H9 (cell line): ENCODE measurements around the gene POMGNT2. TPM values are rescaled to one million over a fixed set of nuclear protein-coding genes. Genes with fewer than 3 reads are reported as not detected.
A peak's percentile ranks its signal among the peaks of the same experiment; 100 is the strongest.

Experiments used
- DNase-seq: peaks from one replicate; pipeline ENCODE4 v3.0.0-alpha.2; 2017
- H2AFZ ChIP-seq: one replicate; pipeline ENCODE4 v1.6.1; 2013; ENCODE audit warnings: mild to moderate bottlenecking, low read length, control low read depth, moderate library complexity
- H2AK5ac ChIP-seq: 2 replicates; pipeline ENCODE4 v1.6.1; 2013; ENCODE audit warnings: low read length, control low read depth, mixed read lengths; ENCODE audit not compliant: insufficient read length
- H2BK120ac ChIP-seq: one replicate; pipeline ENCODE4 v1.6.1; 2013; ENCODE audit warnings: low read depth, mild to moderate bottlenecking, low read length, control low read depth, inconsistent platforms; ENCODE audit not compliant: poor library complexity, severe bottlenecking
- H2BK12ac ChIP-seq: 2 replicates; pipeline ENCODE4 v1.6.1; 2013; ENCODE audit warnings: low read length, control low read depth, mixed read lengths, low read depth; ENCODE audit not compliant: insufficient read length
- H2BK15ac ChIP-seq: 2 replicates; pipeline ENCODE4 v1.6.1; 2013; ENCODE audit warnings: low read depth, low read length, control low read depth
- H2BK20ac ChIP-seq: one replicate; pipeline ENCODE4 v1.6.1; 2013; ENCODE audit warnings: low read depth, mild to moderate bottlenecking, low read length, control low read depth, inconsistent platforms; ENCODE audit not compliant: poor library complexity, severe bottlenecking
- H2BK5ac ChIP-seq: 2 replicates; pipeline ENCODE4 v1.6.1; 2013; ENCODE audit warnings: low read length, control low read depth, mixed read lengths; ENCODE audit not compliant: insufficient read length
- H3K14ac ChIP-seq: 2 replicates; pipeline ENCODE4 v1.6.1; 2013; ENCODE audit warnings: low read length, control low read depth; ENCODE audit not compliant: insufficient read depth
- H3K18ac ChIP-seq: 2 replicates; pipeline ENCODE4 v1.6.1; 2013; ENCODE audit warnings: low read depth, mild to moderate bottlenecking, mixed read lengths, low read length, control low read depth; ENCODE audit not compliant: insufficient read length
- H3K23ac ChIP-seq: 2 replicates; pipeline ENCODE4 v1.6.1; 2013; ENCODE audit warnings: low read length, control low read depth, mixed read lengths, low read depth; ENCODE audit not compliant: insufficient read length
- H3K23me2 ChIP-seq: 2 replicates; pipeline ENCODE4 v1.6.1; 2013; ENCODE audit warnings: low read depth, mild to moderate bottlenecking, mixed read lengths, low read length, control low read depth; ENCODE audit not compliant: insufficient read length, poor library complexity, severe bottlenecking
- H3K27ac ChIP-seq: 2 replicates; pipeline ENCODE4 v1.5.1; 2013; ENCODE audit warnings: low read length, control low read depth, mixed read lengths, low read depth; ENCODE audit not compliant: insufficient read length
- H3K27me3 ChIP-seq: 2 replicates; pipeline ENCODE4 v1.6.1; 2013; ENCODE audit warnings: low read length, control low read depth, inconsistent platforms; ENCODE audit not compliant: insufficient read depth
- H3K4ac ChIP-seq: 2 replicates; pipeline ENCODE4 v1.6.1; 2013; ENCODE audit warnings: low read depth, mild to moderate bottlenecking, control low read depth, inconsistent platforms, low read length, moderate library complexity
- H3K4me1 ChIP-seq: 2 replicates; pipeline ENCODE4 v1.6.1; 2013; ENCODE audit warnings: low read length, control low read depth, inconsistent platforms; ENCODE audit not compliant: insufficient read depth
- H3K4me2 ChIP-seq: 2 replicates; pipeline ENCODE4 v1.6.1; 2013; ENCODE audit warnings: low read length, control low read depth, mixed read lengths; ENCODE audit not compliant: insufficient read length, insufficient read depth
- H3K56ac ChIP-seq: 2 replicates; pipeline ENCODE4 v1.6.1; 2013; ENCODE audit warnings: low read depth, mild to moderate bottlenecking, mixed read lengths, low read length, control low read depth; ENCODE audit not compliant: insufficient read length
- H3K79me1 ChIP-seq: 2 replicates; pipeline ENCODE4 v1.6.1; 2013; ENCODE audit warnings: low read depth, mild to moderate bottlenecking, moderate library complexity, low read length, control low read depth, inconsistent platforms; ENCODE audit not compliant: insufficient read depth, poor library complexity, severe bottlenecking
- H3K79me2 ChIP-seq: 2 replicates; pipeline ENCODE4 v1.6.1; 2013; ENCODE audit warnings: low read length, control low read depth, inconsistent platforms; ENCODE audit not compliant: insufficient read depth
- H3K9ac ChIP-seq: 2 replicates; pipeline ENCODE4 v1.6.1; 2013; ENCODE audit warnings: low read length, control low read depth, mixed read lengths; ENCODE audit not compliant: insufficient read length; ENCODE audit errors: extremely low read depth
- H3K9me3 ChIP-seq: one replicate; pipeline ENCODE4 v1.6.1; 2013; ENCODE audit warnings: low read depth, low read length, inconsistent platforms; ENCODE audit not compliant: control insufficient read depth
- H3T11ph ChIP-seq: one replicate; pipeline ENCODE4 v1.6.1; 2013; ENCODE audit warnings: mild to moderate bottlenecking, low read length, control low read depth, inconsistent platforms
- H4K20me1 ChIP-seq: one replicate; pipeline ENCODE4 v1.6.1; 2013; ENCODE audit not compliant: control insufficient read depth, insufficient read length, insufficient read depth
- H4K5ac ChIP-seq: 2 replicates; pipeline ENCODE4 v1.6.1; 2013; ENCODE audit warnings: low read depth, mild to moderate bottlenecking, mixed read lengths, low read length, control low read depth; ENCODE audit not compliant: insufficient read length
- H4K8ac ChIP-seq: replicated peaks from 2 replicates; pipeline ENCODE4 v1.6.1; 2013; ENCODE audit warnings: low read length, control low read depth, mixed read lengths, low read depth; ENCODE audit not compliant: insufficient read length
- H4K91ac ChIP-seq: 2 replicates; pipeline ENCODE4 v1.6.1; 2013; ENCODE audit warnings: low read depth, mild to moderate bottlenecking, moderate library complexity, mixed read lengths, low read length, control low read depth; ENCODE audit not compliant: insufficient read length
- H3K27ac Mint-ChIP-seq, 3 experiments: 2 replicates in 2 of 3; 3 replicates in 1 of 3; pipeline ENCODE4 v1.8.0; 2020 to 2021; ENCODE audit warnings: mixed read lengths in 3 of 3, mild to moderate bottlenecking in 1 of 3, moderate library complexity in 1 of 3
- H3K27me3 Mint-ChIP-seq: 2 replicates; pipeline ENCODE4 v1.8.0; 2021; ENCODE audit warnings: low read depth, mild to moderate bottlenecking, moderate library complexity, mixed read lengths
- H3K36me3 Mint-ChIP-seq, 3 experiments: 2 replicates in 2 of 3; 3 replicates in 1 of 3; pipeline ENCODE4 v1.8.0; 2020 to 2021; ENCODE audit warnings: low read depth in 3 of 3, mixed read lengths in 3 of 3; ENCODE audit not compliant: insufficient read depth in 1 of 3
- H3K4me1 Mint-ChIP-seq, 2 experiments: 2 replicates each; pipeline ENCODE4 v1.8.0; 2020; ENCODE audit warnings: mixed read lengths in 2 of 2
- H3K4me3 Mint-ChIP-seq, 2 experiments: 2 replicates in 1 of 2; 3 replicates in 1 of 2; pipeline ENCODE4 v1.8.0; 2020 to 2021; ENCODE audit warnings: mild to moderate bottlenecking in 2 of 2, mixed read lengths in 2 of 2, moderate library complexity in 1 of 2
- H3K9me3 Mint-ChIP-seq, 2 experiments: 2 replicates in 1 of 2; 3 replicates in 1 of 2; pipeline ENCODE4 v1.8.0; 2020; ENCODE audit warnings: mild to moderate bottlenecking in 2 of 2, mixed read lengths in 2 of 2, moderate library complexity in 1 of 2
- CTCF ChIP-seq: fragments of 200-600 bp; sonication (generic); conservative IDR thresholded peaks from 3 replicates; pipeline ENCODE4 v1.8.0; 2021; ENCODE audit warnings: antibody characterized with exemption, mild to moderate bottlenecking
- WGBS: extraction: QIAGEN DNeasy Blood & Tissue Kit; methylation state at CpG from one replicate; pipeline ENCODE4 v1.1.7; 2013; ENCODE audit warnings: missing lambda C conversion rate, low lambda C conversion rate, mixed read lengths; ENCODE audit not compliant: insufficient read length; ENCODE audit errors: extremely low coverage; 5-methylcytosine and 5-hydroxymethylcytosine counted together
- total RNA-seq: library from RNA; stranded (reverse); gene quantifications from 2 replicates; pipeline ENCODE4 v1.2.1, GENCODE V29; 2021

Gene POMGNT2
- total RNA-seq, 1 experiment from 2014 or later, result 14.0 TPM

GRCh38 chr3:43054754-43055153 lies 51.1 kb downstream of the POMGNT2 start:
- no peak overlapping the region for H4K8ac ChIP-seq
- H3K4me2 ChIP-seq, result no peak overlapping the region
- H3K4ac ChIP-seq, result no peak overlapping the region
- H3K56ac ChIP-seq, result no peak overlapping the region
- no peak overlapping the region for H4K5ac ChIP-seq
- no peak overlapping the region for H2AK5ac ChIP-seq
- no peak overlapping the region for H2BK12ac ChIP-seq
- H3T11ph ChIP-seq, result no peak overlapping the region
- H4K91ac ChIP-seq, result no peak overlapping the region
- H2BK5ac ChIP-seq, result no peak overlapping the region
- no peak overlapping the region for H3K9ac ChIP-seq
- no peak for TF ChIP-seq CTCF
- no peaks in the 10 kb centered on the region for H3K27me3 ChIP-seq
- H3K9me3 ChIP-seq, result no peaks in the 10 kb centered on the region
- Mint-ChIP-seq H3K27me3 (peaks cover 14% of the 10 kb centered on the region), H3K36me3 (peaks cover 5 to 16% (median 5%) of the 10 kb centered on the region in 3 experiments; a peak in 6 of 7 replicates), H3K27ac (no peak overlapping the region), H3K4me1 (0 out of 4 replicates have a peak, but pooled peaks cover 0 to 6% of the 10 kb centered on the region in 2 experiments), H3K4me3 (no peak overlapping the region), H3K9me3 (peaks cover 11 to 17% of the 10 kb centered on the region in 2 experiments)
- no peaks in the 10 kb centered on the region for H3K79me1 ChIP-seq
- no CpG with 5 or more reads among the region's 5 CpGs for WGBS
- H3K27ac ChIP-seq, result no peak overlapping the region
- H2BK20ac ChIP-seq, result no peak overlapping the region
- H2BK120ac ChIP-seq, result no peak overlapping the region
- H3K18ac ChIP-seq, result no peak overlapping the region
- H2BK15ac ChIP-seq, result no peak overlapping the region
- no peaks in the 10 kb centered on the region; the same call in 1 of the 2 replicates for H3K4me1 ChIP-seq
- no peak overlapping the region for H2AFZ ChIP-seq
- no peaks in the 10 kb centered on the region for H4K20me1 ChIP-seq
- no peak for DNase-seq
- H3K14ac ChIP-seq, result peak overlapping the region; percentile 40; the same call in 1 of the 2 replicates
- H3K23me2 ChIP-seq, result no peaks in the 10 kb centered on the region
- H3K23ac ChIP-seq, result no peak overlapping the region
- H3K79me2 ChIP-seq, result no peaks in the 10 kb centered on the region
